NCI-H748 (cell line): Measurements from ENCODE around the gene PAK5.
"Not testable (repeated sequence)": the region's sequence is repeated elsewhere in the genome, so short reads cannot be mapped to it uniquely, and the experiment has no call there.

Experiments used
- DNase-seq: peaks from one replicate; lab custom pipeline; 2025; ENCODE audit not compliant: unreplicated experiment; lab: John Stamatoyannopoulos, UW

The PAK5 gene

GRCh38 chr20:9686455-9686854, 152.4 kb downstream of the PAK5 start:
- no peak for DNase-seq

- no peak for DNase-seq
Observed at GRCh38 chr20:9686001-9686400, 152.9 kb downstream of the PAK5 start.

DNA sequence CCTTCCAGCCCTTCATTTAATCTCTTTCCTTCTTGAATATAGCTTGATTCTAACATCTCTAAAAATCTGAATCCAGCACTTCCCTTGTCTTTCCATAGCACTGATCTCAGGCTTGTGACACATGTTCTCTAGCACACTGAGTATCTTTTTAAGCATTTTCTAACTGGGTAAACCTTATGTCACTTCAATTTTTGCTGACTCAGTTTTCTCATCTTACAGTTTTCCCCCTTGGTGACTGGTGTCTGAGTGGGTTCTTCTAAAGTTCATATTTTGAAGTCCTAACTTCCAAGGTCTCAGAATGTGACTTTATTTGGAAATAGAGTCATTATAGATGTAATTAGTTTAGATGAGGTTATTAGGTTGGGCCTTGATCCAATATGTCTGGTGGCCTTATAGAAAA, 153.9 kb downstream of the PAK5 start:
- no peak for DNase-seq

GRCh38 chr20:9677100-9677623, 161.7 kb downstream of the PAK5 start:
- DNase-seq = no peak

DNA sequence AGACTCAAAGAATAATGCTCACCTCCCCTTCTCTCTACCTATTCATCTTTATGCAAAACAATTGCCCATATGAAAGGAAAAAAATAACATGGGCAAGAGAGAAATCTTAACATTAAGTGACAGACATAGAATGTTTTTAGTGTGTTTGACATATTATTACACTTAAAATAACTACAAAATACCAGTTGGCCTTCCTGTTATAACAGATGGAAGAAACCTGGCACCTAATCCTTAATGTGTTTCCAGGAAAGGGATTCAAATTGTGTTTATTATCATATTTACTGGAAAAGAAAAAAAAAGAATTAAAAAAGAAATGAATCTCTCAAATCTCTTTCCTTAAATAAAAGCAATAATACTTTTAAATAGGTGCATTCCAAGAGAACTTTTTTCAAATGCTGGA, 165.9 kb downstream of the PAK5 start:
- DNase-seq = no peak

GRCh38 chr20:9672027-9672426, 166.8 kb downstream of the PAK5 start:
- DNase-seq = no peak

DNA sequence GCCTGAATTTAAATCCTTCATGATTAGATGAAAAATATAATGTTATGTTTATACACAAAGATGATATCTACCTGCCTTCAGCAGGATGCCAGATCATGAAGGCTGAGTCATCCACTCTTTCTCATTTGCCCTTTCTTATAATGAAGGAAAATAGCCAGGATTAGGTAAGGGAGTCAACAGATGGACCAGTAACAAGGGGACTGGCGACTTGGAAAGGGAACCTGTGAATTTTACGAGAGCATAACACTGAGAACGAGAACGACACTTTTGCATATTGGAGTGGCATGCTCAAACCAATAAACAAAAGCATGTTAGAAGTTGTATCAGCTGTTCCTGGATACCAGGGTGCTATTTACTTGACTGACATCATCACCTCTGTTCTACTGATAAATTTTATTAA, 170.5 kb downstream of the PAK5 start:
- DNase-seq = no peak

- no peak for DNase-seq
Observed at GRCh38 chr20:9663423-9663822, 175.5 kb downstream of the PAK5 start.

GRCh38 chr20:9660236-9660868, 178.5 kb downstream of the PAK5 start:
- no peak for DNase-seq

- DNase-seq = no peak
Observed at GRCh38 chr20:9647741-9648140, 191.1 kb downstream of the PAK5 start.

DNA sequence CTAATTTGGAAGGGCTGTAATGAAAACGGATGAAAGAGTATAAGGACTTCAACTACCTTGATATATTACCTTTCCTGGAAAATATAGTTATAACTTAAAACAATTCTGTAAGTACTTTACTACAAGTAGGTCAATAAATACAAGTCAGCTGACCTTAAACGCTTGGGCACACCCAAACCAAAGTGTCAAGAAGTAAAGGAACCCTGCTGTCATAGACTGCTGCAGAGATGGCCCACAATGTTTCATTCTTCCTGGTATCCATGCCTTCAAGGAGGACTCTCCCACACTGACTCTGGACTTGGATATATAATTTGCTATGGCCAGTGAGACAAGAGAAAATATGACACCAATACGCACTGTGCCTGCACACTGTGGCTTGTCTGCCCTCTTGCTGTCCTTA, 192.5 kb downstream of the PAK5 start:
- no peak for DNase-seq

DNA sequence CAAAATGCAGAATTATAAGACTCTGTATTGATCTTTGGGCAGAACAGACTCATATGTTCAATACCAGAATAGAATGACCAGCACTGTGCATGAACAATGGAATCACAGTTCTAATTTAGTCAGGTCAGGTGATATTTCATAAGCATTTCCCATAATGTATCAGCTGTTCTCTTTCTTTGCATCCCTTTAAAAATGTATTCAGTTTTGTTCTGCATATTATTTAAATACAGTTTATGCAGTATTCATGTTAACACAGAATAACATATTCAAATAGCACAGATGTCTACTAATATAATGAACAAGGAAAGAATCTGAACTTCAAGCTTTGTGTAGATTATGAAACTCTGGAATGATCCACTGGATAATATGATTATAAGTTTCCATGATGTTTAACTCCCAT, 196.0 kb downstream of the PAK5 start:
- no peak for DNase-seq

DNA sequence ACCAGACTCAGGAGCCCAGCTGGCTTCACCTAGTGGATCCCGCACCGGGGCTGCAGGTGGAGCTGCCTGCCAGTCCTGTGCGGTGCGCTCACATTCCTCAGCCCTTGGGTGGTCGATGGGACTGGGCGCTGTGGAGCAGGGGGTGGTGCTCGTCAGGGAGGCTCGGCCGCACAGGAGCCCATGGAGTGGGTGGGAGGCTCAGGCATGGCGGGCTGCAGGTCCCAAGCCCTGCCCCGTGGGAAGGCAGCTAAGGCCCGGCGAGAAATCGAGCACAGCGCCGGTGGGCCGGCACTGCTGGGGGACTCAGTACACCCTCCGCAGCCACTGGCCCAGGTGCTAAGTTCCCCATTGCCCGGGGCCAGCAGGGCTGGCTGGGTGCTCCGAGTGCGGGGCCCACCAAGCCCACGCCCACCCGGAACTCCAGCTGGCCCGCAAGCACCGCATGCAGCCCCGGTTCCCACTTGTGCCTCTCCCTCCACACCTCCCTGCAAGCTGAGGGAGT, 197.3 kb downstream of the PAK5 start:
- not testable (repeated sequence) for DNase-seq

- no peak for DNase-seq
Observed at GRCh38 chr20:9637889-9638288, 201.0 kb downstream of the PAK5 start.

GRCh38 chr20:9635750-9636149, 203.1 kb downstream of the PAK5 start:
- DNase-seq = no peak

DNA sequence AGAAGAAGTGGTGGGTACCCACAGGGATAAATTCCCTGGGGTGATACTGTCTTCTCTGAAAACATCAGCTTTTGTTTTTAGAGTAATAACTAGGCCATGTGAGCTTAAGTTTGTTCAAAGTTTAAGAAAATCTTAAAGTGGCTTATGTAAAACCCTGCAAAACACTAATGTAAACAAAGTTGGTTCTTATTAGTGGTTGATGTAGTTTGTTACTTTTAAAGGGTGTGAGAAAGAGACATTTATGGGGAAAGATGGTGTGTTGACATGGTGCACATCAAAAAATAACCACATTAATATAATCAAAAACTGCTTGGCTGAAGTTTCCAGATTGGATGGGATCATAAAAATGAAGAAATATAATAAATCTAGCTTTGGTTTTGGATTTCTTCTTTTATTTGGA, 204.5 kb downstream of the PAK5 start:
- DNase-seq = no peak

- DNase-seq = no peak
Observed at GRCh38 chr20:9632991-9633390, 205.9 kb downstream of the PAK5 start.

DNA sequence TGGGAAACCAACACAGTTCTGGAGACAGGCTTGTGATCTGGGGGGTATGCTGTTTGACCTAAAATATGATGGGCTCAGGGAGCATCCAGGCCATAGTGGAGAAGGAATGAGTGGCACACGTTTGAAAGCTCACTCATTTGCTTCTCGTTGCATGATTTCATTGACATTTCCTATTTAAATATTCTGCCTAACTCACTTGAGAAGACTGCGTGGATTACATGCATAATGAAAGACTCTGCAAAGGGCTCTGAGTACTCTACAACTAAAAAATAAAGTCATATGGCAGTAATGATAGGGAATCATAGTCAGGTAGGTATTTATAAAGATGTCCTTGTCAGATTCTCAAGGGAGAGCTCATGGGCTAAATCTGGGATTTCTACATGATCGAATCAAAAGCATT, 206.6 kb downstream of the PAK5 start:
- DNase-seq = no peak

GRCh38 chr20:9630554-9630953, 208.3 kb downstream of the PAK5 start:
- DNase-seq = no peak

DNA sequence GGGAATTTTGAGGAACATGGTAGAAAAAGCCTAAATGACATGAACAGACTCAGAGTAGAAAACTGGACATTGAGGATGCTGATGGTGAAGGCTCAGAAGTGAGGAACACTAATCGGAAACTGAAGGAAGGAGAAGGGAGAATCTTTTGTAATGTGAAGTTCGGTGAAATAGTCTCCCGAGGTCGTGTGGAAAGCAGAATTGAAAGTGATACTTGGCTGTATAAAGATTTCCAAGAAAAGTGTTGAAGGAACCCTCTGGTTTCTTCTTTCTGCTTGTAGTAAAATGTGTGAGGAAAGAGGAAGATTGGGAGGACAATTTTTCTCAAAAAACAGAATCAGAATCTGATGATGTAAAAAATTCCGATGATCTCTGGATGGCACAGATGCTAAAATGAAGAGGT, 209.0 kb downstream of the PAK5 start:
- DNase-seq = no peak

GRCh38 chr20:9628589-9628988, 210.3 kb downstream of the PAK5 start:
- no peak for DNase-seq

DNA sequence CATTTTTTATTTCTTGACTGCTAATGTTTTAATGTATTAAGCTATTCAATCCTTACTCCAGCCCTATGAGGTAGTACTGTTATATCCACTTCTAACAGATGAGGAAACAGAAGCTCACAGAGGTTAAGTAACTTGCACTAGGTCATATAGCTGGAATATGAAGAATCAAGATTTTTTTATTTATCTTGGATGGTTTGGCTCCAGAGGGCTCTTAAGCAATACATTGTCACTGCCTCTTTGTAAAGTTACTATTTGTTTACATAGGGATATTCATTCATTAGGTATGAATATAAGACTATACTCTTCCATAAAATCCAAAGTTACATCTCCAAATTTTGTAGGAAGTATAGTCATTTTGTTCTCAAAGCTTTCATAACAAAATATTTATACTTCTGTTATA, 210.7 kb downstream of the PAK5 start:
- no peak for DNase-seq

- no peak for DNase-seq
Observed at GRCh38 chr20:9627219-9627618, 211.7 kb downstream of the PAK5 start.
